Activated T-helper 17 cell treated with anti-CD3 and anti-CD28 coated beads, Interleukin-2, amount 50 U/mL, for 72 hours (primary cell): ENCODE measurements around the gene DYNC1I1. TPM values are rescaled to one million over a fixed set of nuclear protein-coding genes. Genes with fewer than 3 reads are reported as not detected.

Experiments used
- ATAC-seq: fragments of 150-1000 bp; cut with Tn5 transposase; replicated peaks from 2 replicates; pipeline ENCODE4 v1.10.0; 2021; ENCODE audit warnings: mild to moderate bottlenecking, moderate library complexity
- H3K27ac Mint-ChIP-seq: one replicate; pipeline ENCODE4 v1.8.0; 2022; ENCODE audit warnings: mixed read lengths
- H3K27me3 Mint-ChIP-seq: one replicate; pipeline ENCODE4 v1.8.0; 2022; ENCODE audit warnings: mixed read lengths
- H3K36me3 Mint-ChIP-seq: one replicate; pipeline ENCODE4 v1.8.0; 2022; ENCODE audit warnings: low read depth, mild to moderate bottlenecking, mixed read lengths
- H3K4me1 Mint-ChIP-seq: one replicate; pipeline ENCODE4 v1.8.0; 2022; ENCODE audit warnings: mixed read lengths
- H3K4me3 Mint-ChIP-seq: one replicate; pipeline ENCODE4 v1.8.0; 2022; ENCODE audit warnings: mild to moderate bottlenecking, mixed read lengths
- H3K9me3 Mint-ChIP-seq: one replicate; pipeline ENCODE4 v1.8.0; 2022; ENCODE audit warnings: mixed read lengths
- total RNA-seq, 2 donors: library from RNA; stranded (reverse); gene quantifications; one replicate each; pipeline ENCODE4 v1.2.3, GENCODE V29; 2022

The DYNC1I1 gene
- total RNA-seq, 2 donors from 2014 or later, result not detected

GRCh38 chr7:95963446-95963990, 191.2 kb downstream of the DYNC1I1 start:
- Mint-ChIP-seq H3K4me1 (no peaks in the 10 kb centered on the region), H3K27ac (no peak overlapping the region), H3K27me3 (peaks cover 23% of the 10 kb centered on the region), H3K9me3 (no peaks in the 10 kb centered on the region), H3K36me3 (no peaks in the 10 kb centered on the region), H3K4me3 (no peak overlapping the region)
- ATAC-seq, result no peak

DNA sequence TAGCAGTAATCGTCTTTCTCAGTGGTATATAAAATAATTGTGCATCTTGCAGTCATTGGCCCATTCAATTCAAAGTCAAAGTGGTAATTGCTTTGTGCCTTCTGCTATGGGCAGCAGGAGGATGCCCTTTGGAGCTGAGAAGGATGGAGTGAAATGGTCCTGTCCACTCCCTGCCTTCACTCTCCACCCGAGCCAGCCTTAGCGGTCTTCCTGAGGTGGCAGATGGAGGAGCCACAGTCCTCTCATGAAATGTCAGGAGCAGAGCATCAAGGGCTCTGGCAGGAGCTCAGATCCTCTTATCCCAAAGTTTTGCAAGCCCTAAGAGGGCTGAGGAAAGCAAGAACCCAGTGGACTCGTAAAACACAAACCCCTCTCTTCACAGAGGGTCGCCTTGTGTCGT, 199.4 kb downstream of the DYNC1I1 start:
- no peaks in the 10 kb centered on the region for H3K9me3 Mint-ChIP-seq
- peaks cover 15% of the 10 kb centered on the region for H3K27me3 Mint-ChIP-seq
- ATAC-seq, result no peak
- H3K4me3 Mint-ChIP-seq, result no peak overlapping the region
- no peaks in the 10 kb centered on the region for H3K4me1 Mint-ChIP-seq
- H3K27ac Mint-ChIP-seq, result no peak overlapping the region
- H3K36me3 Mint-ChIP-seq, result no peaks in the 10 kb centered on the region

DNA sequence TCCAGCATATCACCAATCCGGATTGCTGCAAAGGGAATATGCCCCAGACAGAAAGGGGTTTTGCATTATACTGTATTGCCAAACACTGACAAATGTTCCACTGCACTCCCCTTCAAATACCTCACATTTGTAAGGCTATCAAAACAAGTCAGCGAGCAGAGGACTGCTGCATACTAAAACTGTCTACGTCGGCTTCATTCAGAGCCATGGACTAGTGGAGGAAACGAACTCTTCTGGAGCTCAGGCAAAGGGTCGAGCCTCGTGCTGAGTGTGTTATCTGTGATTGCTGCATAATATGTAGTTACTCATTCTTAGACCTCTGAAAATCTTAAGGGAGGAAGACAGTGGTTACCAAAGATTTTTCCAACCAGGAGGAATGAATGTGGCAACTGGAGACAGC, 200.2 kb downstream of the DYNC1I1 start:
- no peak overlapping the region for H3K4me3 Mint-ChIP-seq
- ATAC-seq, result no peak
- H3K27me3 Mint-ChIP-seq, result peaks cover 13% of the 10 kb centered on the region
- H3K9me3 Mint-ChIP-seq, result no peaks in the 10 kb centered on the region
- H3K4me1 Mint-ChIP-seq, result no peaks in the 10 kb centered on the region
- H3K36me3 Mint-ChIP-seq, result no peaks in the 10 kb centered on the region
- H3K27ac Mint-ChIP-seq, result no peak overlapping the region

GRCh38 chr7:95974108-95974507, 201.8 kb downstream of the DYNC1I1 start:
- Mint-ChIP-seq H3K36me3 (no peaks in the 10 kb centered on the region), H3K27ac (no peak overlapping the region), H3K4me3 (no peak overlapping the region), H3K9me3 (no peaks in the 10 kb centered on the region), H3K27me3 (peaks cover 11% of the 10 kb centered on the region), H3K4me1 (no peaks in the 10 kb centered on the region)
- ATAC-seq, result no peak

- Mint-ChIP-seq H3K27ac (no peak overlapping the region), H3K36me3 (no peaks in the 10 kb centered on the region)
These were observed 204.2 kb downstream of the DYNC1I1 start for GRCh38 chr7:95976369-95977060.

GRCh38 chr7:95977994-95978393, 205.6 kb downstream of the DYNC1I1 start:
- no peaks in the 10 kb centered on the region for H3K4me1 Mint-ChIP-seq

More at GRCh38 chr7:95976369-95977060, 204.2 kb downstream of the DYNC1I1 start:
- H3K9me3 Mint-ChIP-seq, result no peaks in the 10 kb centered on the region
- no peak overlapping the region for H3K4me3 Mint-ChIP-seq
- no peaks in the 10 kb centered on the region for H3K4me1 Mint-ChIP-seq
- peaks cover 3% of the 10 kb centered on the region for H3K27me3 Mint-ChIP-seq
- ATAC-seq, result no peak

DNA sequence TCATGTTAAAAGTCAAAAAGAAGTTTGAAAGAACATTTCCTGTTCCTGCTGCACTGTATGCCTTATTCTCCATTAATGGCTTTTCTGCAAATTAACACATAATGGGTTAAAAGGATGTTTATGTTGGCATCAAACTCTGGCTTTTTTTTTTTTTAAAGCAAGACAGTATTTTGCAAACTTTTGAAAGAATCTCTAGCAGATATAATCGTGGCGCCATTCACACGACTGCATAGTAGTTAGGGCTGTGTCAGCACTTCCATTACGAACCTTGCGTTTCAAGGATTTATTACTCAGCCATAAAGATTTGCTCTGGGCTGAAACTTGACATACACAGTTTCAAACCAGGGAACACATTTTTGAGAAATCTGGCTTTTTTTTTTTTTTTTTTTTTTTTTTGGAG, 207.8 kb downstream of the DYNC1I1 start:
- ATAC-seq, result no peak
- no peak overlapping the region for H3K4me3 Mint-ChIP-seq
- no peaks in the 10 kb centered on the region for H3K4me1 Mint-ChIP-seq
- H3K27ac Mint-ChIP-seq, result no peak overlapping the region
- H3K9me3 Mint-ChIP-seq, result no peaks in the 10 kb centered on the region
- H3K27me3 Mint-ChIP-seq, result peaks cover 7% of the 10 kb centered on the region
- no peaks in the 10 kb centered on the region for H3K36me3 Mint-ChIP-seq

More at GRCh38 chr7:95977994-95978393, 205.6 kb downstream of the DYNC1I1 start:
- H3K9me3 Mint-ChIP-seq, result no peaks in the 10 kb centered on the region
- no peaks in the 10 kb centered on the region for H3K36me3 Mint-ChIP-seq
- H3K27ac Mint-ChIP-seq, result no peak overlapping the region
- H3K4me3 Mint-ChIP-seq, result no peak overlapping the region
- ATAC-seq, result no peak
- peaks cover 3% of the 10 kb centered on the region for H3K27me3 Mint-ChIP-seq

GRCh38 chr7:95980706-95981105, 208.4 kb downstream of the DYNC1I1 start:
- Mint-ChIP-seq H3K4me3 (no peak overlapping the region), H3K27me3 (peaks cover 7% of the 10 kb centered on the region), H3K9me3 (no peaks in the 10 kb centered on the region), H3K4me1 (no peaks in the 10 kb centered on the region), H3K36me3 (no peaks in the 10 kb centered on the region), H3K27ac (no peak overlapping the region)
- no peak for ATAC-seq

DNA sequence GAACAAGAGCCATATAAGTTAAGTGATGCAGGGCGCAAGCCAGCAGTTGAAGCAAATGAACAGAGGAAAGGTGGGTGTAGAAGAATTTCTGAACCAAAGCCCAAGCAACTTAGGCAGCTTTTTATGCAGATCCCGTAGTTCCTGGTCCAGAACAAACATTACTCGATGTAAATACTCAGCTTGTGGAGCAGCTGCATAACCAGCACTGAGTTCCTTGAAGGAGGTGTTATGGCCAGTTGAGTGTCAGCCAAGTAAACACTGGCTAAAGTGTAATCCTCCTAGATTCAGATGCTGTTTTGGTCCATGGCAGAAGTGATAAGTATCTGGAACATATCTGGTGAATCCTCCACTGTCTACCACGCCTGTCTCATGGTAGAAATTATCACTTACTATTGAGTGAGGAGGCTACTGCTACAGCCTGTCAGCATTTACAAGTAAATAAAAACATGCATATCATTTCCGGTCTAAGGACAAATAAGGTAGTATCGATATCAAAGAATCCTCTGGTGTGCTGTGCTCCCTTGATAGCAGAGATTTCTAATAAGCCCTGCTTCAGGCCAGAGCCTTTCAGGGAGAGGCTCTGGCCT, 213.9 kb downstream of the DYNC1I1 start:
- Mint-ChIP-seq H3K27me3 (peaks cover 24% of the 10 kb centered on the region), H3K9me3 (no peaks in the 10 kb centered on the region), H3K27ac (no peak overlapping the region), H3K4me3 (no peak overlapping the region), H3K4me1 (no peaks in the 10 kb centered on the region), H3K36me3 (no peaks in the 10 kb centered on the region)
- no peak for ATAC-seq

- Mint-ChIP-seq H3K9me3 (no peaks in the 10 kb centered on the region), H3K4me1 (no peaks in the 10 kb centered on the region), H3K27me3 (peaks cover 29% of the 10 kb centered on the region), H3K27ac (no peak overlapping the region), H3K4me3 (no peak overlapping the region), H3K36me3 (no peaks in the 10 kb centered on the region)
- no peak for ATAC-seq
These were observed 216.9 kb downstream of the DYNC1I1 start for GRCh38 chr7:95989301-95989700.

DNA sequence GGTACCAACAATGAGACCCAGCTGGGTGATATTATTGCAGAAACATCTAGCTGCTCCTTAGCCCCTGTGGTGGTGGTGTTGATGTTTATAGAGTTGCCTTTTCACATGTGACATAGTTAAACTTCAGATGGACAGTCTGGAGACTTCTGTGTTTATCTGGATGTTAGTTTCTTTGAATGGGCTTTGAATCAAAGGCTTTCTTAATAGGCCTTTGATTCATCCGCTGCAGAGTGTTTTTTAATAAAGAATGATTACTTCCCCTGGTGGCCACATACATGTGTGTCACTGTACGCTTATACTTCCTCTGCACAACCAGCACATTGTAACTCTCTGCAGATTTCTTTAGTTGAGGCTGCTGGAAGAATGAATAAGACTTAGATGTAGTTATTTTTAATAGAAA, 221.0 kb downstream of the DYNC1I1 start:
- Mint-ChIP-seq H3K36me3 (no peaks in the 10 kb centered on the region), H3K4me3 (no peak overlapping the region), H3K27me3 (peaks cover 17% of the 10 kb centered on the region), H3K4me1 (no peaks in the 10 kb centered on the region), H3K27ac (no peak overlapping the region), H3K9me3 (no peaks in the 10 kb centered on the region)
- no peak for ATAC-seq

GRCh38 chr7:95996174-95996573, 223.8 kb downstream of the DYNC1I1 start:
- H3K36me3 Mint-ChIP-seq, result no peaks in the 10 kb centered on the region
- no peaks in the 10 kb centered on the region for H3K9me3 Mint-ChIP-seq
- no peaks in the 10 kb centered on the region for H3K4me1 Mint-ChIP-seq
- H3K27me3 Mint-ChIP-seq, result peaks cover 12% of the 10 kb centered on the region
- no peak overlapping the region for H3K27ac Mint-ChIP-seq
- no peak overlapping the region for H3K4me3 Mint-ChIP-seq
- no peak for ATAC-seq

DNA sequence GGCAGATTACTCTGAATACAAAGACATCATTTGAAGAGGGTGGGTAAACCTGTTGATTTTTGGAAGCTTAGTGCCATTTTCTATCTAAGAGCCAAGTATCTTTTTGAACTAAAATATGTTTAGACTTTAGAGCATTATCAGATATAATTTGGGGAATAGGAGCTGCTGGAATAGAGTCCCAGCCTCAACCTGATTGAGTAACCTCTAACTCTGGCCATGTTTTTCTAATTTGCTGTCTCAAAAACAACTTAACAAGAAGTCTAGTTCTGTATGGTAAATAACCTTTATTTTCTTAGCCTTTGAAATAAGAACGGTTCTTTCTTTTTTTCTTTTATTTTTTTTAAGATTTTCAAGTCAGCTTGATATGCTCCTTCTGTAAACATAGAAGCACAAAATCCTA, 224.5 kb downstream of the DYNC1I1 start:
- no peaks in the 10 kb centered on the region for H3K36me3 Mint-ChIP-seq
- H3K27me3 Mint-ChIP-seq, result peaks cover 12% of the 10 kb centered on the region
- no peak overlapping the region for H3K27ac Mint-ChIP-seq
- H3K4me3 Mint-ChIP-seq, result no peak overlapping the region
- no peak for ATAC-seq
- H3K9me3 Mint-ChIP-seq, result no peaks in the 10 kb centered on the region
- no peaks in the 10 kb centered on the region for H3K4me1 Mint-ChIP-seq

DNA sequence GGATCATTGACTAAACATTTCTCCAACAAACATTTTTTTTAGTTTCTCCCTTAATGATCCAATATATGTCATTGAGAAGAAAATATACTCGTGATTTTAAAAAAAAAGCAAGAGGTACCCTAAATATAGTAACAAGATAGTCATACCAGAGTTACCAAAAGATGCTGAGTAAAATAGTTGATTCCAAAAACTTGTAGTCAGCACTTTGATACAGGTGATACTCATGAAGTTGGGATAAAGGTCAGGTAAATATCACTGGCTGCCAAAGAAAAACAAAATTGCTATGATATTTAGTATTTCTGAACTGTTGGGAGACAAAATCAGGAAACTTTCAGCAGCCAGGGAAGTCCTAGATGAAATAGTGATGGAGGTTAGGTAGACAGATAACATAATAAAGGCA, 225.3 kb downstream of the DYNC1I1 start:
- ATAC-seq, result no peak

DNA sequence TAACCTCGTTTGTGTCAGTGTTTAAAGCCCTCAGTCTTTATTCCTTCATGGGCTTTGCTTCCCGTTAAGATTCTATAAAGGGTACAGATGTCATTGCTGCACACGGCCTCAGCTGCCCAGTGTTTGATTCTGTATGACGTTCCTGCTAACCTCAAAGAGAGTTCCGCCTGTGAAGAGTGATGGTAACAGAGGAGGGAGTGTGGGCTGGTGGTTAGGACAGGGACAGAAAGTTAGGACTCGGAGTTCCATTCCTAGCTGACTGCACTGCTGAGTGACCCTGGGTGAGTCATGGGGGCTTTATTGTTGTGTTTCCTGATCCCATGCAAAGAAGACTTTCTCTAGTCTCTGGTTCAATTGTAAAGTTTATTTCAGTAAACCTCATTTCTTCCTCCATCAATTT, 227.1 kb downstream of the DYNC1I1 start:
- Mint-ChIP-seq H3K4me3 (no peak overlapping the region), H3K9me3 (no peaks in the 10 kb centered on the region), H3K4me1 (no peaks in the 10 kb centered on the region), H3K36me3 (no peaks in the 10 kb centered on the region), H3K27ac (no peak overlapping the region), H3K27me3 (peaks cover 9% of the 10 kb centered on the region)
- no peak for ATAC-seq

More for the DNA sequence above, 225.3 kb downstream of the DYNC1I1 start:
- Mint-ChIP-seq H3K36me3 (no peaks in the 10 kb centered on the region), H3K4me3 (no peak overlapping the region), H3K27ac (no peak overlapping the region), H3K4me1 (no peaks in the 10 kb centered on the region), H3K9me3 (no peaks in the 10 kb centered on the region), H3K27me3 (peaks cover 9% of the 10 kb centered on the region)
